ENCODE measurements around the gene RNGTT. TPM values are rescaled to one million over a fixed set of nuclear protein-coding genes. Genes with fewer than 3 reads are reported as not detected.
A peak's percentile ranks its signal among the peaks of the same experiment; 100 is the strongest.

RNGTT gene
- total and polyA plus RNA-seq, 7 donors = 3.0 to 14.7 (median 10.0) TPM

- Histone ChIP-seq H3K27me3 (no peaks in the 10 kb centered on the region), H3K9me3 (peaks cover 0 to 4% (median 0%) of the 10 kb centered on the region in 4 donors), H3K36me3 (no peaks in the 10 kb centered on the region), H3K4me3 (no peak overlapping the region), H3K27ac (peak overlapping the region in 1 of 4 donors; percentile 50), H3K4me1 (peaks cover 0 to 21% (median 12%) of the 10 kb centered on the region in 4 donors)
- whole genome bisulfite sequencing, 2 donors = 79 to 81% methylated on average over 12 of the region's 12 CpGs
- DNase-seq = no peak
- intact Hi-C loops (cut with DNase I) = no loop called here
- TF ChIP-seq EP300 (IDR thresholded peaks at IDR 0.05) (no peak), POLR2AphosphoS5 (IDR thresholded peaks at IDR 0.05) (no peak)
Observed at GRCh38 chr6:88587150-88587520, 376.3 kb downstream of the RNGTT start.

GRCh38 chr6:88586371-88587149 is 376.9 kb downstream of the RNGTT start:
- peak; percentile 72 for DNase-seq
- Histone ChIP-seq H3K4me3 (no peak overlapping the region), H3K9me3 (peaks cover 0 to 4% (median 0%) of the 10 kb centered on the region in 4 donors), H3K27me3 (no peaks in the 10 kb centered on the region), H3K4me1 (peaks cover 0 to 21% (median 12%) of the 10 kb centered on the region in 4 donors), H3K27ac (peak overlapping the region in 2 of 4 donors; percentile 22 to 50), H3K36me3 (no peaks in the 10 kb centered on the region)
- 79 to 82% methylated on average over 23 of the region's 23 CpGs for WGBS, 2 donors
- TF ChIP-seq POLR2AphosphoS5 (IDR thresholded peaks at IDR 0.05) (peak in 2 of 4 donors; percentile 9 to 27), CTCF (IDR thresholded peaks at IDR 0.05) (no peak), EP300 (IDR thresholded peaks at IDR 0.05) (no peak)
- intact Hi-C loops (cut with DNase I) = no loop called here

GRCh38 chr6:88585276-88585692 is 378.1 kb downstream of the RNGTT start:
- WGBS, 2 donors = 72 to 74% methylated on average over 9 of the region's 9 CpGs
- DNase-seq = no peak
- intact Hi-C loops (cut with DNase I) = no loop called here
- Histone ChIP-seq H3K27ac (no peak overlapping the region), H3K9me3 (peaks cover 0 to 4% (median 0%) of the 10 kb centered on the region in 4 donors), H3K36me3 (no peaks in the 10 kb centered on the region), H3K27me3 (no peaks in the 10 kb centered on the region), H3K4me1 (peaks cover 0 to 21% (median 12%) of the 10 kb centered on the region in 4 donors), H3K4me3 (no peak overlapping the region)
- no peak for TF ChIP-seq POLR2AphosphoS5 (IDR thresholded peaks at IDR 0.05)
- no peak for TF ChIP-seq EP300 (IDR thresholded peaks at IDR 0.05)
- TF ChIP-seq CTCF (IDR thresholded peaks at IDR 0.05) = no peak
- no peak for TF ChIP-seq POLR2A (IDR thresholded peaks at IDR 0.05)

GRCh38 chr6:88584581-88585275 is 378.7 kb downstream of the RNGTT start:
- H3K27me3 ChIP-seq = no peaks in the 10 kb centered on the region
- intact Hi-C loops (cut with DNase I) = no loop called here
- H3K27ac ChIP-seq = no peak overlapping the region
- peaks cover 0 to 4% (median 0%) of the 10 kb centered on the region in 4 donors for H3K9me3 ChIP-seq
- H3K36me3 ChIP-seq = no peaks in the 10 kb centered on the region
- peaks cover 0 to 21% (median 12%) of the 10 kb centered on the region in 4 donors for H3K4me1 ChIP-seq
- no peak for DNase-seq
- H3K4me3 ChIP-seq = no peak overlapping the region
- TF ChIP-seq POLR2A (IDR thresholded peaks at IDR 0.05) = no peak
- TF ChIP-seq POLR2AphosphoS5 (IDR thresholded peaks at IDR 0.05) = no peak
- no peak for TF ChIP-seq EP300 (IDR thresholded peaks at IDR 0.05)
- no peak for TF ChIP-seq CTCF (IDR thresholded peaks at IDR 0.05)
- WGBS, 2 donors = 76 to 81% methylated on average over 10 of the region's 10 CpGs

GRCh38 chr6:88577461-88577860 is 386.0 kb downstream of the RNGTT start:
- no peak overlapping the region for H3K4me3 ChIP-seq
- TF ChIP-seq EP300 (IDR thresholded peaks at IDR 0.05) (no peak), POLR2AphosphoS5 (IDR thresholded peaks at IDR 0.05) (no peak), CTCF (IDR thresholded peaks at IDR 0.05) (no peak), POLR2A (IDR thresholded peaks at IDR 0.05) (no peak)

More at GRCh38 chr6:88577461-88577860, 386.0 kb downstream of the RNGTT start:
- Histone ChIP-seq H3K27ac (no peak overlapping the region), H3K9me3 (no peaks in the 10 kb centered on the region), H3K27me3 (no peaks in the 10 kb centered on the region), H3K36me3 (no peaks in the 10 kb centered on the region), H3K4me1 (peaks cover 0 to 4% (median 0%) of the 10 kb centered on the region in 4 donors)
- no peak for DNase-seq
- 18 to 52% methylated on average over 2 of the region's 2 CpGs for WGBS, 2 donors
- intact Hi-C loops (cut with DNase I) = no loop called here
